ENCODE results near the gene EEFSEC. TPM values are rescaled to one million over a fixed set of nuclear protein-coding genes. Genes with fewer than 3 reads are reported as not detected.

EEFSEC gene
- total RNA-seq, 1 donor from 2014 or later = 15.6 TPM

GRCh38 chr3:128345196-128345595, 191.9 kb downstream of the EEFSEC start:
- Mint-ChIP-seq H3K9me3 (ENCODE audit: unreplicated experiment) (no peaks in the 10 kb centered on the region), H3K27me3 (ENCODE audit: unreplicated experiment) (no peaks in the 10 kb centered on the region), H3K36me3 (ENCODE audit: unreplicated experiment) (no peaks in the 10 kb centered on the region), H3K27ac (ENCODE audit: unreplicated experiment) (no peak overlapping the region), H3K4me3 (ENCODE audit: unreplicated experiment) (no peak overlapping the region), H3K4me1 (ENCODE audit: unreplicated experiment) (peaks cover 25% of the 10 kb centered on the region)
- DNase-seq (ENCODE audit: extremely low spot score, unreplicated experiment) = no peak
- no peak for TF ChIP-seq CTCF (IDR thresholded peaks at IDR 0.05)

DNA sequence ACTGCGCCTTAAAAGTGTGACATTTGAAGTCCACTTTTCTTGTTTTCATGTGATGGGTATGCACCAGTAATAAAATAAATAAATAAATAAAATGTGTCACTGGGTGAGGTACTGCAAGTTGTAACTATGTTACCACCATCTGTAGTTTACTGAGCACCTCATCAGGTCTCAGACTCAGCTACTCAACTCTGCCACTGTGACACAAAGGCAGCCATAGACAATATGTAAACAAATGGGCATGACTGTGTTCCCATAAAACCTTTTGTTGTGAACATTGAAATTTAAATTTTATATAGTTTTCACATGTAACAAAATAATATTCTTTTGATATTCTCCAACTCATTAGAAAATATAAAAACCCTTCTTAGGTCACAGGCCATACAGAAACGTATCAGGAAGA, 193.3 kb downstream of the EEFSEC start:
- DNase-seq (ENCODE audit: extremely low spot score, unreplicated experiment) = no peak
- TF ChIP-seq CTCF (IDR thresholded peaks at IDR 0.05) = no peak
- H3K27me3 Mint-ChIP-seq (ENCODE audit: unreplicated experiment) = no peaks in the 10 kb centered on the region
- no peaks in the 10 kb centered on the region for H3K9me3 Mint-ChIP-seq (ENCODE audit: unreplicated experiment)
- no peak overlapping the region for H3K27ac Mint-ChIP-seq (ENCODE audit: unreplicated experiment)
- H3K4me1 Mint-ChIP-seq (ENCODE audit: unreplicated experiment) = peaks cover 25% of the 10 kb centered on the region
- H3K4me3 Mint-ChIP-seq (ENCODE audit: unreplicated experiment) = no peak overlapping the region
- H3K36me3 Mint-ChIP-seq (ENCODE audit: unreplicated experiment) = peaks cover 4% of the 10 kb centered on the region

DNA sequence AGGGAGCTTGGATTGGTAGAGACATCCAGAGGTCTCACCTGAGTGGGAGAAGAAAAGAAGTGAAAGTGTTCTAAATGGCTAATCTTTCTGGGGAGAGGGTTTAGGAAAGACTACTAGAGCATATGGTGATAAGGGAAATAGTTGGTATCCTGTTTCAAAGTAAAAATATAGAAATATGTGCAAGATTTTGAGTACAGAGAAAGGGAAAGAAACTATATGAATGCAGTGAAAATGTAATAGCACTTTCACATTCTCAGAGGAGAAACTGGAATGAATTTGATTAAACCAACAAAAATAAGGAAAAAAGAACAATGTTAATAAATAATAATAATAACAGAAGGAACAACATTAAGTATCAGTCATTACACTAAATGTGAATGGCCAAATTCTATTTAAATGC, 194.0 kb downstream of the EEFSEC start:
- Mint-ChIP-seq H3K4me1 (ENCODE audit: unreplicated experiment) (peaks cover 25% of the 10 kb centered on the region), H3K36me3 (ENCODE audit: unreplicated experiment) (peaks cover 4% of the 10 kb centered on the region), H3K27ac (ENCODE audit: unreplicated experiment) (no peak overlapping the region), H3K9me3 (ENCODE audit: unreplicated experiment) (no peaks in the 10 kb centered on the region), H3K4me3 (ENCODE audit: unreplicated experiment) (no peak overlapping the region), H3K27me3 (ENCODE audit: unreplicated experiment) (no peaks in the 10 kb centered on the region)
- DNase-seq (ENCODE audit: extremely low spot score, unreplicated experiment) = no peak
- no peak for TF ChIP-seq CTCF (IDR thresholded peaks at IDR 0.05)

- Mint-ChIP-seq H3K9me3 (ENCODE audit: unreplicated experiment) (no peaks in the 10 kb centered on the region), H3K36me3 (ENCODE audit: unreplicated experiment) (peaks cover 4% of the 10 kb centered on the region), H3K27me3 (ENCODE audit: unreplicated experiment) (no peaks in the 10 kb centered on the region), H3K4me1 (ENCODE audit: unreplicated experiment) (peaks cover 24% of the 10 kb centered on the region), H3K27ac (ENCODE audit: unreplicated experiment) (no peak overlapping the region), H3K4me3 (ENCODE audit: unreplicated experiment) (no peak overlapping the region)
- no peak for DNase-seq (ENCODE audit: extremely low spot score, unreplicated experiment)
- TF ChIP-seq CTCF (IDR thresholded peaks at IDR 0.05) = no peak
These were observed 194.8 kb downstream of the EEFSEC start for GRCh38 chr3:128348075-128348474.

- H3K27me3 Mint-ChIP-seq (ENCODE audit: unreplicated experiment) = no peaks in the 10 kb centered on the region
- no peak overlapping the region for H3K27ac Mint-ChIP-seq (ENCODE audit: unreplicated experiment)
- DNase-seq (ENCODE audit: extremely low spot score, unreplicated experiment) = no peak
- TF ChIP-seq CTCF (IDR thresholded peaks at IDR 0.05) = no peak
- H3K4me3 Mint-ChIP-seq (ENCODE audit: unreplicated experiment) = no peak overlapping the region
- no peaks in the 10 kb centered on the region for H3K9me3 Mint-ChIP-seq (ENCODE audit: unreplicated experiment)
- peaks cover 24% of the 10 kb centered on the region for H3K4me1 Mint-ChIP-seq (ENCODE audit: unreplicated experiment)
- peaks cover 4% of the 10 kb centered on the region for H3K36me3 Mint-ChIP-seq (ENCODE audit: unreplicated experiment)
These were observed 195.7 kb downstream of the EEFSEC start for GRCh38 chr3:128348805-128349531.
